SK-N-SH treated with all-trans-retinoic acid at 6 μM for 48 hours (cell line): ENCODE measurements around the gene BRF1.
"Not testable (repeated sequence)": the region's sequence is repeated elsewhere in the genome, so short reads cannot be mapped to it uniquely, and the experiment has no call there.

Experiments
- ATAC-seq: fragments of 200-7000 bp; cut with Tn5 transposase; 3 replicates; pipeline ENCODE4 v1.9.1; 2020; ENCODE audit warnings: mild to moderate bottlenecking, moderate library complexity
- ARNTL ChIP-seq: fragments of 450-650 bp; formaldehyde crosslinking; IDR thresholded peaks from 2 replicates; pipeline ENCODE4 v1.5.0; 2020; ENCODE audit warnings: low read depth, mild to moderate bottlenecking, moderate library complexity, borderline replicate concordance
- BACH2 ChIP-seq: fragments of 250-450 bp; sonication (Bioruptor Pico); IDR thresholded peaks from 2 replicates; pipeline ENCODE4 v1.9.0; 2021; ENCODE audit warnings: mild to moderate bottlenecking, borderline replicate concordance
- ESRRG ChIP-seq: fragments of 250-450 bp; sonication (Bioruptor Pico); IDR thresholded peaks from 2 replicates; pipeline ENCODE4 v1.6.1; 2021; ENCODE audit warnings: mild to moderate bottlenecking
- GLIS3 ChIP-seq: fragments of 250-450 bp; sonication (Bioruptor Pico); IDR thresholded peaks from 2 replicates; pipeline ENCODE4 v1.5.0; 2020; ENCODE audit warnings: mild to moderate bottlenecking, moderate library complexity
- OSR1 ChIP-seq: fragments of 250-450 bp; sonication (Bioruptor Pico); IDR thresholded peaks from 2 replicates; pipeline ENCODE4 v1.8.0; 2022; ENCODE audit warnings: moderate library complexity, mild to moderate bottlenecking, inconsistent platforms
- PPARA ChIP-seq: fragments of 250-450 bp; sonication (Bioruptor Pico); IDR thresholded peaks from 2 replicates; pipeline ENCODE4 v1.5.0; 2020; ENCODE audit warnings: mild to moderate bottlenecking, borderline replicate concordance
- RARB ChIP-seq: fragments of 250-450 bp; sonication (Bioruptor Pico); IDR thresholded peaks from 2 replicates; pipeline ENCODE4 v1.8.0; 2021; ENCODE audit warnings: mild to moderate bottlenecking, moderate library complexity
- TCF4 ChIP-seq: fragments of 250-450 bp; sonication (Bioruptor Pico); IDR thresholded peaks from 2 replicates; pipeline ENCODE4 v1.8.0; 2021; ENCODE audit warnings: mild to moderate bottlenecking, moderate library complexity, borderline replicate concordance
- TOX ChIP-seq: fragments of 250-450 bp; sonication (Bioruptor Pico); IDR thresholded peaks from 2 replicates; pipeline ENCODE4 v1.8.0; 2021; ENCODE audit warnings: mild to moderate bottlenecking, moderate library complexity, borderline replicate concordance
- ZC3H10 ChIP-seq: fragments of 250-450 bp; sonication (Bioruptor Pico); IDR thresholded peaks from 2 replicates; pipeline ENCODE4 v1.5.1; 2021; ENCODE audit warnings: mild to moderate bottlenecking, moderate library complexity
- ZFP30 ChIP-seq: fragments of 450-650 bp; formaldehyde crosslinking; IDR thresholded peaks from 2 replicates; pipeline ENCODE4 v1.5.0; 2022; ENCODE audit warnings: mild to moderate bottlenecking, moderate library complexity
- ZNF565 ChIP-seq: fragments of 450-650 bp; formaldehyde crosslinking; conservative IDR thresholded peaks from 2 replicates; pipeline ENCODE4 v1.5.0; 2020; ENCODE audit warnings: low read depth, mild to moderate bottlenecking, moderate library complexity
- ZNF70 ChIP-seq: fragments of 450-650 bp; formaldehyde crosslinking; IDR thresholded peaks from 2 replicates; pipeline ENCODE4 v1.5.0; 2020; ENCODE audit warnings: mild to moderate bottlenecking, moderate library complexity
- ZNF8 ChIP-seq: fragments of 450-650 bp; formaldehyde crosslinking; IDR thresholded peaks from 2 replicates; pipeline ENCODE4 v1.5.0; 2020; ENCODE audit warnings: mild to moderate bottlenecking, moderate library complexity
- TF ChIP-seq, protein P1 (sequence below): fragments of 250-450 bp; sonication (Bioruptor Pico); IDR thresholded peaks from 2 replicates; pipeline ENCODE4 v1.5.1; 2021; ENCODE audit warnings: mild to moderate bottlenecking, moderate library complexity
- TF ChIP-seq, protein P2 (sequence below): fragments of 250-450 bp; sonication (Bioruptor Pico); IDR thresholded peaks from 2 replicates; pipeline ENCODE4 v1.8.0; 2020; ENCODE audit warnings: mild to moderate bottlenecking, moderate library complexity, borderline replicate concordance
- TF ChIP-seq, protein P3 (sequence below): fragments of 250-450 bp; sonication (Bioruptor Pico); IDR thresholded peaks from 2 replicates; pipeline ENCODE4 v1.5.1; 2020; ENCODE audit warnings: low read depth, mild to moderate bottlenecking, moderate library complexity
- TF ChIP-seq, protein P4 (sequence below): fragments of 250-450 bp; sonication (Bioruptor Pico); IDR thresholded peaks from 2 replicates; pipeline ENCODE4 v1.8.0; 2021; ENCODE audit warnings: low read depth, mild to moderate bottlenecking, moderate library complexity, borderline replicate concordance

BRF1 gene

DNA sequence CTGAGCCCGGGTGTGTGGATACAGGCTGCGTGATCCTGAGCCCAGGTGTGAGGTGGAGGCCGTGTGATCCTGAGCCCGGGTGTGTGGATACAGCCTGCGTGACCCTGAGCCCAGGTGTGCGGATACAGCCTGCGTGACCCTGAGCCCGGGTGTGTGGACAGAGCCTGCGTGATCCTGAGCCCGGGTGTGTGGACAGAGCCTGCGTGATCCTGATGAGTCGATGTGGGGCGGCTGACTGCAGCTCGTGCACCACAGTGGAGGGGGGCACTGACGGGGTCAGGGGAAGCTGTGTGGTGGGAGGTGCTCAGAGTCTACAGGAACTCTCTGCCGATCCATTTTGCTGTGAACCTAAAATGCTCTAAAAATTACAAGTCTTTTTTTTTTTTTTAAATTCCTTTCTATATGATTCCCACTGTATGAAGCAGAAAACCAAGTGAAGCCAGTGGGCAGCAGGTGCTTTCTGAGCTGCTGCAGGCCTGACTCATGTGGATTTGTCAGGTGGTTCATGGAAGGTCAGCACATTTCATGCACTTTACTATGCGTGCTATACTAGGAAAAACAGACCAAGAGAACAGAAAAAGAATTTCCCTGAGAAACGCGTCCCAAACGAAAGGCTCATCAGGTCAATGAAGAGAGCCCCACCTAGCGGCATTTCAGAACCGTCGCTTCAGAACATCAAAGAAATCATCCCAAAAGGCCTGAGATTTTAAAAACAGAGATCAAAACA, 19.3 kb downstream of the BRF1 start:
- ATAC-seq: no peak
- TF ChIP-seq, protein P1, sequence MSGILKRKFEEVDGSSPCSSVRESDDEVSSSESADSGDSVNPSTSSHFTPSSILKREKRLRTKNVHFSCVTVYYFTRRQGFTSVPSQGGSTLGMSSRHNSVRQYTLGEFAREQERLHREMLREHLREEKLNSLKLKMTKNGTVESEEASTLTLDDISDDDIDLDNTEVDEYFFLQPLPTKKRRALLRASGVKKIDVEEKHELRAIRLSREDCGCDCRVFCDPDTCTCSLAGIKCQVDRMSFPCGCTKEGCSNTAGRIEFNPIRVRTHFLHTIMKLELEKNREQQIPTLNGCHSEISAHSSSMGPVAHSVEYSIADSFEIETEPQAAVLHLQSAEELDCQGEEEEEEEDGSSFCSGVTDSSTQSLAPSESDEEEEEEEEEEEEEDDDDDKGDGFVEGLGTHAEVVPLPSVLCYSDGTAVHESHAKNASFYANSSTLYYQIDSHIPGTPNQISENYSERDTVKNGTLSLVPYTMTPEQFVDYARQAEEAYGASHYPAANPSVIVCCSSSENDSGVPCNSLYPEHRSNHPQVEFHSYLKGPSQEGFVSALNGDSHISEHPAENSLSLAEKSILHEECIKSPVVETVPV: no peak
- TF ChIP-seq ZC3H10 (no peak), TOX (no peak)

DNA sequence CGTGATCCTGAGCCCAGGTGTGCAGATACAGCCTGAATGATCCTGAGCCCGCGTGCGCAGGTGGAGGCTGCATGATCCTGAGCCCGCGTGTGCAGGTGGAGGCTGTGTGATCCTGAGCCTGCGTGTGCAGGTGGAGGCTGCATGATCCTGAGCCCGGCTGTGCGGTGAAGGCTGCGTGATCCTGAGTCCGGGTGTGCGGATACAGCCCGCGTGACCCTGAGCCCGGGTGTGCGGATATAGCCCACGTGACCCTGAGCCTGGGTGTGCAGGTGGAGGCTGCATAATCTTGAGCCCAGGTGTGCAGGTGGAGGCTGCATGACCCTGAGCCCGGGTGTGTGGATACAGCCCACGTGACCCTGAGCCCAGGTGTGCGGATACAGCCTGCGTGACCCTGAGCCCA, 20.3 kb downstream of the BRF1 start:
- no peak for TF ChIP-seq TCF4 (CRISPR knock-in tag)
- no peak for TF ChIP-seq ZNF565 (CRISPR knock-in tag)
- no peak for TF ChIP-seq BACH2 (CRISPR knock-in tag)
- TF ChIP-seq OSR1 (CRISPR knock-in tag): no peak
- TF ChIP-seq ZNF70: no peak
- TF ChIP-seq RARB (CRISPR knock-in tag): no peak
- TF ChIP-seq, protein P2, sequence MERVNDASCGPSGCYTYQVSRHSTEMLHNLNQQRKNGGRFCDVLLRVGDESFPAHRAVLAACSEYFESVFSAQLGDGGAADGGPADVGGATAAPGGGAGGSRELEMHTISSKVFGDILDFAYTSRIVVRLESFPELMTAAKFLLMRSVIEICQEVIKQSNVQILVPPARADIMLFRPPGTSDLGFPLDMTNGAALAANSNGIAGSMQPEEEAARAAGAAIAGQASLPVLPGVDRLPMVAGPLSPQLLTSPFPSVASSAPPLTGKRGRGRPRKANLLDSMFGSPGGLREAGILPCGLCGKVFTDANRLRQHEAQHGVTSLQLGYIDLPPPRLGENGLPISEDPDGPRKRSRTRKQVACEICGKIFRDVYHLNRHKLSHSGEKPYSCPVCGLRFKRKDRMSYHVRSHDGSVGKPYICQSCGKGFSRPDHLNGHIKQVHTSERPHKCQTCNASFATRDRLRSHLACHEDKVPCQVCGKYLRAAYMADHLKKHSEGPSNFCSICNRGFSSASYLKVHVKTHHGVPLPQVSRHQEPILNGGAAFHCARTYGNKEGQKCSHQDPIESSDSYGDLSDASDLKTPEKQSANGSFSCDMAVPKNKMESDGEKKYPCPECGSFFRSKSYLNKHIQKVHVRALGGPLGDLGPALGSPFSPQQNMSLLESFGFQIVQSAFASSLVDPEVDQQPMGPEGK (CRISPR knock-in tag): no peak
- no peak for TF ChIP-seq PPARA (CRISPR knock-in tag)
- TF ChIP-seq ZFP30: no peak
- TF ChIP-seq, protein P1: no peak
- TF ChIP-seq TOX: no peak
- TF ChIP-seq ZNF8: no peak
- no peak for TF ChIP-seq GLIS3 (CRISPR knock-in tag)
- no peak for TF ChIP-seq ZC3H10
- TF ChIP-seq, protein P3, sequence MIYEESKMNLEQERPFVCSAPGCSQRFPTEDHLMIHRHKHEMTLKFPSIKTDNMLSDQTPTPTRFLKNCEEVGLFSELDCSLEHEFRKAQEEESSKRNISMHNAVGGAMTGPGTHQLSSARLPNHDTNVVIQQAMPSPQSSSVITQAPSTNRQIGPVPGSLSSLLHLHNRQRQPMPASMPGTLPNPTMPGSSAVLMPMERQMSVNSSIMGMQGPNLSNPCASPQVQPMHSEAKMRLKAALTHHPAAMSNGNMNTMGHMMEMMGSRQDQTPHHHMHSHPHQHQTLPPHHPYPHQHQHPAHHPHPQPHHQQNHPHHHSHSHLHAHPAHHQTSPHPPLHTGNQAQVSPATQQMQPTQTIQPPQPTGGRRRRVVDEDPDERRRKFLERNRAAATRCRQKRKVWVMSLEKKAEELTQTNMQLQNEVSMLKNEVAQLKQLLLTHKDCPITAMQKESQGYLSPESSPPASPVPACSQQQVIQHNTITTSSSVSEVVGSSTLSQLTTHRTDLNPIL (CRISPR knock-in tag): no peak
- ATAC-seq: no peak

DNA sequence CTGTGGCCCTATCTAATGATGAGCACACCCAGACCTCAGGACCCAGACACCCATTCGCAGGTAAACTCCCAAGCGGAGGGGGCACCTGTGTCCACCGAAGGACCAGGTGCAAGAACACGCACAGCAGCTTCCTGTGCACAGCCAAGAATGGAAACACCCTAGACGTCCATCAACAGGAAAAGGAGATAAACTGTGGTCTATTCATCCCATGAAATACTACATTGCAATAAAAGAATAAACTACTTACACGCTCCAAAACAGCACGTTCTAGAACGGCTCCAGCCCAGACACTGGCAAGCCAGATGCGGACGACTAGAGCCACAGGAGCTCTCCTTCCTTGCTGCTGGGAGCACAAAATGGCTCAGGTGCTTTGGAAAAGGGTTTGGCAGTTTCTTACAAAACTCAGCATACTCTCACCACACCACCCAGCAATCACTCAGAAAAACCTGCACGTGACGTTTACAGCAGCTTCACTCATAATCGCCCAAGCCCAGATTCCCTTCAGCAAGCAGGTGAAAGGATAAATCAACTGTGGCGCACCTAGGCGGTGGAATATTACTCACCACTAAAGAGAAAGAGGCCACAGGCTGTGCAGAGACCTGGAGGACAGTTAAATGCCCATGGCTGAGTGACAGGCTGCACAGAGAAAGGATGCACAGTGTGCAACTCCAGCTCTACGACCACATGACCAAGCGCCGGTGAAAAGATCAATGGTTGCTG, 21.0 kb downstream of the BRF1 start:
- ATAC-seq: no peak
- TF ChIP-seq ZFP30: no peak
- TF ChIP-seq, protein P4, sequence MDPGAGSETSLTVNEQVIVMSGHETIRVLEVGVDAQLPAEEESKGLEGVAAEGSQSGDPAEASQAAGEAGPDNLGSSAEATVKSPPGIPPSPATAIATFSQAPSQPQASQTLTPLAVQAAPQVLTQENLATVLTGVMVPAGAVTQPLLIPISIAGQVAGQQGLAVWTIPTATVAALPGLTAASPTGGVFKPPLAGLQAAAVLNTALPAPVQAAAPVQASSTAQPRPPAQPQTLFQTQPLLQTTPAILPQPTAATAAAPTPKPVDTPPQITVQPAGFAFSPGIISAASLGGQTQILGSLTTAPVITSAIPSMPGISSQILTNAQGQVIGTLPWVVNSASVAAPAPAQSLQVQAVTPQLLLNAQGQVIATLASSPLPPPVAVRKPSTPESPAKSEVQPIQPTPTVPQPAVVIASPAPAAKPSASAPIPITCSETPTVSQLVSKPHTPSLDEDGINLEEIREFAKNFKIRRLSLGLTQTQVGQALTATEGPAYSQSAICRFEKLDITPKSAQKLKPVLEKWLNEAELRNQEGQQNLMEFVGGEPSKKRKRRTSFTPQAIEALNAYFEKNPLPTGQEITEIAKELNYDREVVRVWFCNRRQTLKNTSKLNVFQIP: no peak
- no peak for TF ChIP-seq ZNF565 (CRISPR knock-in tag)
- TF ChIP-seq OSR1 (CRISPR knock-in tag): no peak
- TF ChIP-seq ZNF70: no peak
- TF ChIP-seq ESRRG: no peak
- no peak for TF ChIP-seq RARB (CRISPR knock-in tag)
- TF ChIP-seq, protein P1: no peak
- TF ChIP-seq ZC3H10: no peak
- no peak for TF ChIP-seq ARNTL (CRISPR knock-in tag)
- no peak for TF ChIP-seq PPARA (CRISPR knock-in tag)
- no peak for TF ChIP-seq ZNF8

DNA sequence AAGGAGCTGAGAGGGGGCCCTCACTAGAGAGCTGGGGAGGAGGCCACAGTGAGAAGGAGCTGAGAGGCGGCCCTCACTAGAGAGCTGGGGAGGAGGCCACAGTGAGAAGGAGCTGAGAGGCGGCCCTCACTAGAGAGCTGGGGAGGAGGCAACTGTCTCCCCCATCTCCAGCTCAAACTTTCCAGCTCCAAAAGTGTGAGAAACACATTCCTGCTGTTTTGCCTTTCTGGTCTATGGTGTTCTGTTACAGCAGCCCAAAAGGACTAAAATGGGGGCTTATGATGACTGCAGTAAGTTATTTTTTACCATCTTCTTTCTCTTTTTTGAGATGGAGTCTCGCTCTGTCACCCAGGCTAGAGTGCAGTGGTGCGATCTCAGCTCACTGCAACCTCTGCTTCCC, 23.4 kb downstream of the BRF1 start:
- not testable (repeated sequence) for ATAC-seq
